Measurements from ENCODE around the gene CD1B.
"Not testable (repeated sequence)": the region's sequence is repeated elsewhere in the genome, so short reads cannot be mapped to it uniquely, and the experiment has no call there.

Gene CD1B

DNA sequence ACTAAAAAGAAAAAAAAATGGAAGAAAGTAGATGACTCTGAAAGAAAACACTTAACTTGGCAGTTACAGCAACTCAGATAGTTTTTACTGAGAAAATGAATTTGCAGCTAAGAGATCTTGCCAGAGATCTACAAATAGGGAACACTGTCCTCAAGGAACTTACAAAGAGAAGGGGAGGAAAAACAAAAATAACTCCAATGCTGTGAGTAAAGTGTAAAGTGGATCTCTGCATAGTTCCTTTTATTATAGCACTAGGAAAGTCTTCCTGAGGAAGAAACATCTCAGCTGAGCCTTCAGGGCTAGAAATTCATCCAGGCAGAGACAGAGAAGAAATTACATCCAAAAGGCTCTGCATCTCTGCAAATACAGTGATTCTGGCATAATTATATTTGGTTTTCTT, 3.9 kb downstream of the CD1B start:
- no peak for DNase-seq

DNA sequence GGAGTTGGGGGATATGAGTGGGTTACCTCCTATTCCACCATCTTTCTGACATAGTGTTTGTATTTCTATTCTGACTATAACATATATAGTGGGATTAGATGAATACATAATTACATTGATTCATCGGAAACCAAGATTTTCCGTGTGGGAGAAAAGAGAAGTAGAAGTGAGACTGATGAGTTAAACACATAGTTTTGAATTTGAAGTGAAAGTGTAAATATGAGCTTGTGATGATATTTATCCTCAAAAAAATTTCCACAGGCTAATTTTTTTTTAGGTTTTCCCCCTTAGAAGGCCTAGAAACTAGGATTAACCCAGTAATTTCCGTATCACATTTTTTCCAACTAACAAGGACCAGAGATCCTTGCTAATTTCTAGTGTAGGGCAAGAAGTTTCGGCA, 6.9 kb downstream of the CD1B start:
- DNase-seq, result peak; percentile 62

DNA sequence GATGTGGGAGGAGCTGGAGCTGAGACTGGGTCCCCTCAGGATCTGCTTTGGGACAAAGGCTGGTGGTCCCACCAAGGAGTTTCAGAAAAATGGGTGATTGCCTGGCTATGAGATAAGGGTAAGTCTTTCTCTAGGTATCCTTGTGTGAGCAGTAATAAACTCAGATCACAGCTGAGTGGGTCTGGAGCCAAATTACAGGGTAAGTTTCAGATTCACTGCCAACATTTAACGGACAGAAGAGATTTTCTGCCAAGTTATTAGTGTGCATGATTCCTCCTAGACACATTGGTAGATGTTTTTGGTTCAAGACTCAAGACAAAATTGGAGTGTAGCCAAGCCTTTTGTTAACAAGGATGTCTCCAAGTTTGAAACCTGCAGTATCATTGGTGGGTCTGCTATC, 7.5 kb downstream of the CD1B start:
- no peak for DNase-seq

DNA sequence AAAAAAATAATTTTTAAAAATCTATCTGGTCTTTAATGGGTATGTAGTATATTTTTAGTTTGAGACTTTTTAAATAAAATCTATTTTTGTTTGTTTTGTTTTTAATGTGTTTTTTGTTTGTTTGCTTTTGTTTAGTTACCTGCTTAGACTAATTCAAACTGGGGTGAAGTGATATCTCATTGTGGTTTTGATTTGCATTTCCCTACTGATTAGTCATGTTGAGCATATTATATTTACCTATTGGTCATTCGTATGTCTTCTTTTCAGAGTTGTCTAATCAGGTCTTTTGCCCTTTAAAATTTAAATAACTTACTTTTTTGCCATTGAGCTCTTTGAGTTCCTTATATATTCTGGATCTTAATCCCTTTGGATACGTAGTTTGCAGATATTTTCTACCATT, 20.3 kb downstream of the CD1B start:
- no peak for DNase-seq

DNA sequence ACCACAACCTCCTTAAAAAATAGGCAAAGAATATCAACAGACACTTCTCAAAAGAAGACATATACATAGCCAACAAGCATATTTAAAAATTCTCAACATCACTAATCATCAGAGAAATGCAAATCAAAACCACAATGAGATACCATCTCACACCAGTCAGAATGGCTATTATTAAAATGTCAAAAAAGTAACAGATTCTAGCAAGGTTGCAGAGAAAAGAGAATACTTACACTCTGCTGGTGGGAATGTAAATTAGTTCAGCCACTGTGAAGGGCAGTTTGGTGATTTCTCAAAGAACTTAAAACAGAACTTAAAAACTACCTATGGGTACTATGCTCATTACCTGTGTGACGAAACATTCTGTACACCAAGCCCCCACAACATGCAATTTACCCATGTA, 20.7 kb downstream of the CD1B start:
- DNase-seq, result no peak

DNA sequence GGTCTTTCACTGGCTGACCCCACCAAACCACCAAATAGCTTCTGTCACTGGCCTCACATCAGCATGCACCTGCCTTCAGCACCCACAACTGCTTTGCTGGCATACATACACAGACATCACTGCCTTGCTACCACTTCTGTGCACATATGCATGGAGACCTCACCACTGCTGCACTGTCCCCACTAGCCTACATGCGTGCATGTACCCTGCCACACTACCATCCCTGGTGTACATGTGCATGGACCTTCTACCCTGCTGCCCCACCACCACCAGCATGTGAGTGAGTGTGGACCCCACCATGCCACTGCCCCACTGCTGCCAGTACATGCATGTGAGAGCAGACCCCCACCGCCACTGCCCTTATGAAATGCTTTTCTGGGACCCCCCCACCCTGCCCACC, 35.5 kb downstream of the CD1B start:
- DNase-seq, result no peak

DNA sequence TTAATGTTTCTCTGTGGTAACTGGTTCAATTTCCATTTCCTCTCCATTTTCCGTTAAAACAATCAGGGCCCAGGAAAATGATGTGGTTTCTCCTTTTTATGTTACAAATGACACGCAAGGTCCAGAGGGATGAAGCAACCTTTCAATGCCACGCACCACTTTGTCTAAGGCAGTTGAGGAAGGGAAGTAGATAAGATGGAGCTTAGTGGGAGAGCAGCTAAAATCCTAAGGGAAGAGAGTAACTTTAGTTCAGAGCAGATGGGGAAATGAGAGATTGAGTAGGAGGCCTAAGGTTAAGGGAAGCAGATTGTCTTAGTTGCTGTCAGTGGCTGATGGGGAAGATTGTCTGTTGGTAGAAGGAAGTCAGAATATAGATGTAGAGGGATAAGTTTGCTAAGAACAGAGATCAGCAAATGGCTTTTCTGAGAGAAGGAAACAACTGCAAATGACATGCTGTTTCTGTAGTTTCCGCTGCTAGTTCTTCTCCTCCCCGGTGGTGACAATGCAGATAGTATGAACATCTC, 40.9 kb downstream of the CD1B start:
- peak; percentile 74 for DNase-seq

DNA sequence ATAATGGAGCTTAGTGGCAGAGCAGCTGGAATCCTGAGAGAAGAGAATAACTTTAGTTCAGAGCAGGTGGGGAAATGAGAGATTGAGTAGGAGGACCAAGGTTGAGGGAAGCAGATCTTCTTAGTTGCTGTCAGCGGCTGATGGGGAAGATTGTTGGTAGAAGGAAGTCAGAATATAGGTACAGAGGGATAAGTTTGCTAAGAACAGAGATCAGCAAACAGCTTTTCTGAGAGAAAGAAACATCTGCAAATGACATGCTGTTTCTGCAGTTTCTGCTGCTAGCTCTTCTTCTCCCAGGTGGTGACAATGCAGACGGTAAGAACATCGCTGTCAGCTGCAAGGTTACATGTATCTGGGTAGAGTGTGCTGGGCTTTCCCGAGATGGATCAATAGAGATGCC, 41.5 kb downstream of the CD1B start, which contains the start of gene CD1C:
Gene CD1C, plus strand, starts transcription at position 113 of the 400 bp plus-strand sequence. Its CDS starts 142 bp downstream, at position 255.
- DNase-seq, result peak; percentile 33

DNA sequence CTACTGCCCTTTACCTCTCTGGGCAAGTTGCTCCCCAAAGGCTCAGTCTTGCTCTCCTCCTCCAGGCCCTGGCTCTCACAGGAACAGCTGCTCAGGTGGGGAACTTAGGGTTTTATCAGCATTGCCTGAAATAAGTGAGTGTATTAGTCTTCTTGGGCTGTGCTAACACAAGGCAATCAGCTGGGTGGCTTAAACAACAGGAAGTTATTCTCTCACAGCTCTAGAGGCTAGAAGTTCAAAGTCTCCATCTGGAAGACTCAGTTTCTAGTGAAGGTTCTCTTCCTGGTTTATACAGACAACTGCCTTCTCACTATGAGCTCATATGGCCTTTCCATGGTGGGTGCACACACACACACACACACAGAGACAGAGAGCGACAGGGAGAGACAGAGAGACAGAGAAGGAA, 44.4 kb downstream of the CD1B start:
- peak; percentile 80 for DNase-seq

DNA sequence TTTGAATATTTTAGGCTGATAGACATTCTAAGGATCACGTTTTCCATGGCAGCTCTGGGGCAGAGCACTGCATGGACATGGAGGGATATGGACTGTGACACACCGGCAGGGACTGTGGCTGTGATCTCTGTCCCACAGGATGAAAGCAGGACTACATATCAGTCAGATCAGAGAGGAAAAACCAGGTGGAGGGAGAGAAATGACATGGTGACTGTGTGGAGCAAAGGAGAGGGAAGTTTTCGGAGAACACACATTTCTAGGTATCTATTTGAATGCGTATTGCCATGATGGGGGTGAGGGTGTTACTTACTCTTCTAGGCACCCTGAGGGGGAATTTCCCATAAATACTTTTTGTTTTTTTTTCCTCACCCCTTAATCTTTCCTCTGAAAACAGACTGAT, 44.8 kb downstream of the CD1B start:
- DNase-seq, result no peak

DNA sequence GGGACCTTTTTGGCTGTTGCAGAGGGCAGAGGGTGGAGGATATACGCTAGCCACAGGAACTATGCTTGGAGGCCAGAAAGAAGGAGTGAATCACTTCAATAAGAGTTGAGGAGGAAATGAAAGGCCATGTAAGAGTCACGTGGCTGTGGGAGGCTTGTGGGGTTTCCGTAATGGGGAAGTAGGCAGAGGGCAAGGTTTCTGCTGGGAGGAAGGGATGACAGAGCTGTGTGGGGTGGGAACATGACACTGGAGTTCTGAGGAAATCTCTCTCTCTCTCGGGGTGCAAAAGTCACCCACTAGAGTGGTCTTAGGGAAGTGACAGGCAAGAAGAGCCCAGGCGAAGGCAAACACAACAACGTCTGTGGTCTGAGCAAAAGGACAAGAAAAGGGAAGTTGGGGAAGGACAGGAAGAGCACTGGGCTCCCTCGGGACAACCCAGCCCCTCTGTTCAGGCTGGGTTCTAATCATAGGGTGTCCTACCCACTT, 45.5 kb downstream of the CD1B start:
- DNase-seq, result peak; percentile 100

DNA sequence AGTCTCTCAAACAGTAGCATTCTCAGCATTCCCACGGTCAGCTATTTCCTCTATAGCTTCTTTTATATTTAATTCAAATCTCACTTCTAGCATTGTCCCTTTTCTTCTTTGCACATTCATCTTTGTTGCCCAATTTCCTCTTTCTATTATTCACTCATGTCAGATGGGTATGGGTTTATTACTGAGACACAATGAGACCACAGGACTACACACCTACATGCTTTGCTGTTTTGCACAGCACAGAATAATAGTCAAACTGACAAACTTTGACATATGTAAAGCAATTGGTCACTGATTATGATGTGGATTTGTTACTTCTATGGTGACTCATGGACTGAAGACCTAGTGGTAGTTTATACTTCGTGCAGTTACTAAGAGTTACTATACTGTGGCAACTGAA, 47.4 kb downstream of the CD1B start:
- peak; percentile 82 for DNase-seq

DNA sequence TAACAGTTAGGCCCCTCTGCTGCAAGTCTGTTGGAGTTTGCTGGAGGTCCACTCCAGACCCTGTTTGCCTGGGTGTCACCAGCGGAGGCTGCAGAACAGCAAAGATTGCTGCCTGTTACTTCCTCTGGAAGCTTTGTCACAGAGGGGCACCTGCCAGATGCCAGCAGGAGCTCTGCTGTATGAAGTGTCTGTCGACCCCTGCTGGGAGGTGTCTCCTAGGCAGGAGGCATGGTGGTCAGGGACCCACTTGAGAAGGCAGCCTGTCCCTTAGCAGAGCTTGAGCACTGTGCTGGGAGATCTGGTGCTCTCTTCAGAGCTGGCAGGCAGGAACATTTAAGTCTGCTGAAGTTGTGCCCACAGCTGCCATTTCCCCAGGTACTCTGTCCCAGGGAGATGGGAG, 48.9 kb downstream of the CD1B start:
- not testable (repeated sequence) for DNase-seq

All from MV-4-11 (cell line).